Endothelial cell of umbilical vein (primary cell): ENCODE measurements around the gene GEMIN8. TPM values are rescaled to one million over a fixed set of nuclear protein-coding genes. Genes with fewer than 3 reads are reported as not detected.

ENCODE experiments used
- BruUV-seq: library from RNA; stranded (reverse); fragments of 400-500 nt; replicated peaks from 2 replicates; lab custom pipeline; 2021; lab: Mats Ljungman, UMichigan
- CTCF ChIA-PET: fragments of 300-600, 350-600 bp; sonication (Branson Sonifier 250); formaldehyde crosslinking; loops from one replicate; lab custom pipeline; 2021; ENCODE audit warnings: antibody characterized with exemption, inconsistent platforms; lab: Charles Lee
- POLR2A ChIA-PET: fragments of 300-600, 350-600 bp; sonication (Branson Sonifier 250); formaldehyde crosslinking; loops from one replicate; lab custom pipeline; 2021; ENCODE audit warnings: antibody characterized with exemption, inconsistent platforms; lab: Charles Lee
- DNase-seq: peaks from one replicate; pipeline ENCODE4 v3.0.0-alpha.2; 2011; ENCODE audit warnings: low read depth, low spot score
- FAIRE-seq: peaks from 2 replicates; lab custom pipeline; 2011; peaks lifted over from hg19 to GRCh38; lab: Jason Lieb, UNC
- H2AFZ ChIP-seq: 2 replicates; pipeline ENCODE4 v1.6.0; 2012; ENCODE audit warnings: low read depth, low read length, control low read depth, inconsistent platforms
- H3K27ac ChIP-seq: 2 replicates; pipeline ENCODE4 v1.5.1; 2011; ENCODE audit warnings: low read depth, mild to moderate bottlenecking, control low read depth, low read length, moderate library complexity; ENCODE audit not compliant: insufficient read depth
- H3K27me3 ChIP-seq, 2 experiments: 2 replicates each; pipeline versions ENCODE4 v1.6.0 to v1.6.1; 2011; ENCODE audit warnings: low read length in 2 of 2, mixed read lengths in 1 of 2; ENCODE audit not compliant: control insufficient read depth in 2 of 2, insufficient read depth in 2 of 2
- H3K36me3 ChIP-seq, 2 experiments: 2 replicates in 1 of 2; 3 replicates in 1 of 2; pipeline ENCODE4 v1.5.1; 2011; ENCODE audit warnings: low read length in 2 of 2, mild to moderate bottlenecking in 1 of 2, moderate library complexity in 1 of 2; ENCODE audit not compliant: control insufficient read depth in 2 of 2, insufficient read depth in 2 of 2; ENCODE audit errors: extremely low read depth in 1 of 2
- H3K4me1 ChIP-seq: 3 replicates; pipeline ENCODE4 v1.5.1; 2011; ENCODE audit warnings: mild to moderate bottlenecking, low read length; ENCODE audit not compliant: control insufficient read depth, insufficient read depth; ENCODE audit errors: extremely low read depth
- H3K4me2 ChIP-seq: 2 replicates; pipeline ENCODE4 v1.6.1; 2011; ENCODE audit warnings: low read length, control low read depth, mixed read lengths; ENCODE audit not compliant: insufficient read depth
- H3K4me3 ChIP-seq, 3 experiments: fragments of 200-600 bp in 1 of 3; sonication (generic), shearing (Covaris generic) in 1 of 3; replicated peaks in 1 of 3; 2 replicates each; pipeline ENCODE4 v1.5.1; 2011 to 2016; ENCODE audit warnings: control low read depth in 3 of 3, low read length in 3 of 3, mild to moderate bottlenecking in 2 of 3, inconsistent platforms in 1 of 3, low read depth in 1 of 3, moderate library complexity in 1 of 3; ENCODE audit not compliant: insufficient read depth in 1 of 3
- H3K79me2 ChIP-seq: 2 replicates; pipeline ENCODE4 v1.6.0; 2012; ENCODE audit warnings: low read length, inconsistent platforms; ENCODE audit not compliant: control insufficient read depth, insufficient read depth
- H3K9ac ChIP-seq: replicated peaks from 2 replicates; pipeline ENCODE3; 2011; ENCODE audit warnings: low read length, control low read depth; ENCODE audit not compliant: insufficient read depth; ENCODE audit errors: extremely low read depth
- H3K9me1 ChIP-seq: replicated peaks from 3 replicates; pipeline ENCODE4 v1.6.0; 2011; ENCODE audit warnings: mild to moderate bottlenecking, low read length; ENCODE audit not compliant: control insufficient read depth, insufficient read depth; ENCODE audit errors: extremely low read depth
- H3K9me3 ChIP-seq: replicated peaks from 2 replicates; pipeline ENCODE4 v1.5.1; 2012; ENCODE audit warnings: low read length, inconsistent platforms; ENCODE audit not compliant: control insufficient read depth, insufficient read depth
- H4K20me1 ChIP-seq: replicated peaks from 2 replicates; pipeline ENCODE3; 2011; ENCODE audit warnings: mild to moderate bottlenecking, low read length; ENCODE audit not compliant: control insufficient read depth, insufficient read depth; ENCODE audit errors: extremely low read depth
- CTCF ChIP-seq, 2 donors: IDR thresholded peaks; 1 replicate in 1 of 2; 2 replicates in 1 of 2; pipeline ENCODE4 v1.5.1; 2011; ENCODE audit warnings: low read length in 2 of 2, mild to moderate bottlenecking in 2 of 2, moderate library complexity in 2 of 2, control low read depth in 1 of 2, inconsistent platforms in 1 of 2, low read depth in 1 of 2; ENCODE audit not compliant: insufficient read depth in 1 of 2; ENCODE audit errors: extremely low read depth in 1 of 2
- FOS ChIP-seq: IDR thresholded peaks from 2 replicates; pipeline ENCODE4 v1.6.1; 2011; ENCODE audit warnings: mild to moderate bottlenecking, low read length, moderate library complexity, borderline replicate concordance; ENCODE audit not compliant: insufficient read depth
- GATA2 ChIP-seq: IDR thresholded peaks from 2 replicates; pipeline ENCODE4 v1.7.0; 2011; ENCODE audit warnings: low read depth, mild to moderate bottlenecking, moderate library complexity, mixed read lengths, low read length; ENCODE audit not compliant: insufficient read length, insufficient read depth
- MAX ChIP-seq: IDR thresholded peaks from 2 replicates; pipeline ENCODE4 v1.6.1; 2011; ENCODE audit not compliant: insufficient read depth, insufficient read length
- MYC ChIP-seq: IDR thresholded peaks from one replicate; pipeline ENCODE4 v1.6.1; 2011; ENCODE audit warnings: mild to moderate bottlenecking, low read depth, low read length
- POLR2A ChIP-seq: IDR thresholded peaks from 2 replicates; pipeline ENCODE4 v1.6.1; 2012; ENCODE audit warnings: low read depth, mild to moderate bottlenecking, control low read depth, low read length
- POLR2AphosphoS5 ChIP-seq: IDR thresholded peaks from 2 replicates; pipeline ENCODE4 v1.6.1; 2012; ENCODE audit warnings: low read depth, mild to moderate bottlenecking, control low read depth, low read length, moderate library complexity; ENCODE audit not compliant: insufficient read depth
- dilution Hi-C: fragments of 300-500 bp; cut with MboI; formaldehyde crosslinking; loops from one replicate; pipeline ENCODE4 v1.15.0; 2019; ENCODE audit warnings: low sequenced_read_pairs; ENCODE audit not compliant: extremely low pct_ligation_motif_present
- intact Hi-C: fragments of 100-400 bp; cut with micrococcal nuclease; formaldehyde crosslinking; loops from one replicate; pipeline ENCODE4 v1.10.0; 2022
- polyA plus RNA-seq, 4 experiments: library from polyadenylated mRNA; depleted of rRNA in 3 of 4; stranded (reverse) in 3 of 4; unstranded in 1 of 4; fragments of >200 nt; gene quantifications; 2 replicates each; pipeline versions ENCODE4 v1.2.1 to v1.2.3, GENCODE V29; 2011 to 2012; ENCODE audit warnings: missing spikeins in 1 of 4
- total RNA-seq: library from RNA; stranded (reverse); gene quantifications from 2 replicates; pipeline ENCODE4 v1.2.3, GENCODE V29; 2021

GEMIN8 gene
- total and polyA plus RNA-seq, 2 donors (not counting 3 experiments of a cell fraction or from before 2014, with no cell fraction given): 18.5 to 24.5 TPM

- CTCF ChIA-PET: no interaction called here
- POLR2A ChIA-PET: no interaction called here
- H3K9ac ChIP-seq: no peak overlapping the region
- H3K9me1 ChIP-seq: no peaks in the 10 kb centered on the region
- BruUV-seq: no TSS peak
- H2AFZ ChIP-seq: no peak overlapping the region
- no peaks in the 10 kb centered on the region for H4K20me1 ChIP-seq
- FAIRE-seq (no peak), DNase-seq (no peak)
- H3K79me2 ChIP-seq: peaks cover 3% of the 10 kb centered on the region
- H3K9me3 ChIP-seq: no peaks in the 10 kb centered on the region
- dilution Hi-C loops: no loop called here
- H3K4me1 ChIP-seq: peaks cover 3% of the 10 kb centered on the region
- no peak overlapping the region for H3K4me2 ChIP-seq
- no peaks in the 10 kb centered on the region for H3K27me3 ChIP-seq
- intact Hi-C loops: no loop called here
- no peak overlapping the region for H3K4me3 ChIP-seq
- no peaks in the 10 kb centered on the region for H3K36me3 ChIP-seq
- TF ChIP-seq MYC (no peak), POLR2AphosphoS5 (no peak), MAX (no peak), POLR2A (no peak), GATA2 (no peak), FOS (no peak), CTCF (IDR thresholded peaks at IDR 0.05; ENCODE audit: extremely low read depth in 1 of 2, insufficient read depth in 1 of 2, low read depth in 1 of 2, low read length in 2 of 2) (no peak)
- no peak overlapping the region for H3K27ac ChIP-seq
Measured at GRCh38 chrX:14022019-14022418, 7.7 kb downstream of the GEMIN8 start.
